Measurements from ENCODE around the gene STAT5A.
"Not testable (repeated sequence)": the region's sequence is repeated elsewhere in the genome, so short reads cannot be mapped to it uniquely, and the experiment has no call there.

Gene STAT5A

DNA sequence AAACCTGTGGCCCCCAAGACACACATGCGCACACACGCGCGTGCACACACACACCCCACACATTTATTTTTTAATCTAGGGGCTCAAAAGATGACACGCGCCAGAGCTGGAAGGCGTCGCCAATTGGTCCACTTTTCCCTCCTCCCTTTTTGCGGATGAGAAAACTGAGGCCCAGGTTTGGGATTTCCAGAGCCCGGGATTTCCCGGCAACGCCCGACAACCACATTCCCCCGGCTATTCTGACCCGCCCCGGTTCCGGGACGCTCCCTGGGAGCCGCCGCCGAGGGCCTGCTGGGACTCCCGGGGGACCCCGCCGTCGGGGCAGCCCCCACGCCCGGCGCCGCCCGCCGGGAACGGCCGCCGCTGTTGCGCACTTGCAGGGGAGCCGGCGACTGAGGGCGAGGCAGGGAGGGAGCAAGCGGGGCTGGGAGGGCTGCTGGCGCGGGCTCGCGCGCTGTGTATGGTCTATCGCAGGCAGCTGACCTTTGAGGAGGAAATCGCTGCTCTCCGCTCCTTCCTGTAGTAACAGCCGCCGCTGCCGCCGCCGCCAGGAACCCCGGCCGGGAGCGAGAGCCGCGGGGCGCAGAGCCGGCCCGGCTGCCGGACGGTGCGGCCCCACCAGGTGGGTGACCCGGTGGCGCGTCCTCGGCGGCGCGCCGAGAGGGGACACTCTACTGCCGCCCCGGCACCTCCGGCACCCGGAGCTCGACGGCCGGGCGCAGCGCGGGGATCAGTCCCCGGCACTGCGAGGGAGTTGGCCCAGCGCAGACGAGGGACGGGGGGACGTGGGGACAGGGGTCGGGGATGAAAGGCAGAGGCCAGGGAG is at the start of gene STAT5A:
TSS of gene STAT5A (plus strand) at position 522 of the 826 bp plus-strand sequence. CDS start 914 bp downstream, outside the sequence.
- DNase-seq = peak; percentile 85

DNA sequence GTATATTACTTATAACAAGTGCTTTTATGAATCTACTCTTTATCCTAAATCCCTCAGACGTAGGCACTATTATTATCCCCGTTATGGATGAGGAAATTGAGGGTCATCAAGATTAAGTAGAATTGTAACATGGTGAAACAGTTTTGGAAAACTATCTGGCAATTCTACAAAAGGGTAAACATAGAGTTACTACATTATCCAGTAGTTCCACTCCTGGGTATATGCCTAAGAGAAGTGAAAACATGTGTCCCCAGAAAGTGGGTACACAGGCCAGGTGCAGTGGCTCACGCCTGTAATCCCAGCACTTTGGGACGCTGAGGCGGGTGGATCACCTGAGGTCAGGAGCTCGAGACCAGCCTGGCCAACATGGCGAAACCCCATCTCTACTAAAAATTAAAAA is 48.7 kb upstream of the STAT5A start:
- DNase-seq = not testable (repeated sequence)

DNA sequence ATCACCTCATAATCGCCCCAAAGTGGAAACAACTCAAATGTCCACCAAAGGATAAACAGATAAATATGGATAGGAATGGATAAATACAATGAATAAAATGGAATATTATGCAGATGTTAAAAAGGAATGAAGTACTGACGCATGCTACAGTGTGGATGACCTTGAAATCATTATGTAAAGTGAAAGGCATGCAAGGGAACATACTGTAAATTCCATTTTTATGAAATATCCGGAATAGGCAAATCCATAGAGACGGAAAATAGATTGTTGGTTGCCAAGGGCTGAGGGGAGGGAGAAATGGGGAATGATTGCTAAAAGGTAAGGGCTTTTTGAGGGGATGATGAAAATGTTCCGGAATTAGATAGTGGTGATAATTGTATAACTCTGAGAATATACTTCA is 48.1 kb upstream of the STAT5A start:
- DNase-seq = no peak

- not testable (repeated sequence) for DNase-seq
These were observed 47.4 kb upstream of the STAT5A start for GRCh38 chr17:42240863-42241262.

GRCh38 chr17:42241871-42242270 is 46.4 kb upstream of the STAT5A start:
- DNase-seq = no peak

- no peak for DNase-seq
These were observed 44.8 kb upstream of the STAT5A start for GRCh38 chr17:42243493-42243982.

DNA sequence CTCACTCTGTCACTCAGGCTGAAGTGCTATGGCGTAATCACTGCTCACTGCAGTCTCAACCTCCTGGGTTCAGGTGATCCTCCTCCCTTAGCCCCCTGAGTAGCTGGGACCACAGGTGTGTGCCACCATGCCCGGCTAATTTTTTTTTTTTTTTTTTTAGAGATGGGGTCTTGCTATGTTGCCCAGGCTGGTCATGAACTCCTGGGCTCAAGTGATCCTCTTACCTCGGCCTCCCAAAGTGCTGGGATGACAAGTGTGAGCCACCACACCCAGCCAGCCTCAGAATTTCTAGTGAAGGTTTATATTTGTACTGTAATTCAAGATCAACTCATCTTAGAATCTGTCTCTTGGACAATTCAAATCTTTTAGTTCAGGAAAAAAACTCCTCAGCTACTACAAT is 44.2 kb upstream of the STAT5A start:
- not testable (repeated sequence) for DNase-seq

DNA sequence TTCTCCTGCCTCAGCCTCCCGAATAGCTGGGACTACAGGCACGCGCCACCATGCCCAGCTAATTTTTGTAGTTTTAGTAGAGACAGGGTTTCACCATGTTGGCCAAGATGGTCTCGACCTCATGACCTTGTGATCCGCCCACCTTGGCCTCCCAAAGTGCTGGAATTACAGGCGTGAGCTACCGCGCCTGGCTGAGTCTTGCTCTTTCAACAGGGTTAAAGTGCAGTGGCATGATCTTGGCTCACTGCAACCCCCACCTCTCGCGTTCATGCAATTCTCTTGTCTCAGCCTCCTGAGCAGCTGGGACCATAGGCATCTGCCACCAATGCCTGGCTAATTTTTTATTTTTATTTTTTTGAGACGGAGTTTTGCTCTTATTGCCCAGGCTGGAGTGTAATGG is 43.1 kb upstream of the STAT5A start:
- DNase-seq = not testable (repeated sequence)

- no peak for DNase-seq
These were observed 41.8 kb upstream of the STAT5A start for GRCh38 chr17:42246515-42246914.

- peak; percentile 31 for DNase-seq
These were observed 40.6 kb upstream of the STAT5A start for GRCh38 chr17:42247734-42248133.

- DNase-seq = peak; percentile 90
These were observed 39.7 kb upstream of the STAT5A start for GRCh38 chr17:42248351-42249179.

GRCh38 chr17:42249681-42250446 is 38.4 kb upstream of the STAT5A start:
- peak; percentile 82 for DNase-seq

DNA sequence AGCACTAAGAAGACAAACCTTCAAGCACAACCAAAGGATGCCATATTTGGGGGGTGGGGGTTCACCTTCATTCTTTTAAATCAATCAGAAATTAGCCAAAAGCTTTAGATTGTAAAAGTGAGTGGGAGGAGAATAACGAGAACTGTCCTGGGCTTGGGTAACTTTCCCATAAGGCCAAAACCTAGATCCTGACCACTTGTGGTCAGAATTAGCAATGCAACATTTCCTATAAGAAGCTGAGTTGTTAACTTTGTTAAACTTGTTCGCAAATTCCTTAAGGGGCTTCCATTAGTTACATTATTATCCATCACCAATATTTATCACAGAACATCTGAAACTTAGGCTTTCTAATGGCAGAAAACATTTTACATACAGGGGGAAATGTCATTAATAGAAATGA is 37.2 kb upstream of the STAT5A start:
- no peak for DNase-seq

GRCh38 chr17:42252597-42253550 is 35.4 kb upstream of the STAT5A start:
- DNase-seq = no peak

DNA sequence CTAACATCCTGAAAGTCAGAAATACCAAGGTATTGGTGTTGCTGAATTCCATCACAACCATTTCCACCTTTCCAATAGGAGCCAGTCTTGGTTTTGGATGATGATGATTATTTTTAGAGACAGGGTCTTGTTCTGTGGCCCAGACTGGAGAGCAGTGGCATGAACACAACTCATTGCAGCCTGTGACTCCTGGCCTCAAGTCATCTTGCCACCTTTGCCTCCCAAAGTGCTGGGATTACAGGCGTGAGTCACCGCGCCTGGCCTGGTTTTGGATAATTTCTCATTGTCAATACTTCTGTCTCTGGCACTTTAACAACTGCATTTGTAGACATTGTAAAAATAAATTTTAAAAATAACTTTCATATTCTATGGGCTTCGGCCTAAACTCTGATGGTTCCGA is 34.7 kb upstream of the STAT5A start:
- DNase-seq = no peak

DNA sequence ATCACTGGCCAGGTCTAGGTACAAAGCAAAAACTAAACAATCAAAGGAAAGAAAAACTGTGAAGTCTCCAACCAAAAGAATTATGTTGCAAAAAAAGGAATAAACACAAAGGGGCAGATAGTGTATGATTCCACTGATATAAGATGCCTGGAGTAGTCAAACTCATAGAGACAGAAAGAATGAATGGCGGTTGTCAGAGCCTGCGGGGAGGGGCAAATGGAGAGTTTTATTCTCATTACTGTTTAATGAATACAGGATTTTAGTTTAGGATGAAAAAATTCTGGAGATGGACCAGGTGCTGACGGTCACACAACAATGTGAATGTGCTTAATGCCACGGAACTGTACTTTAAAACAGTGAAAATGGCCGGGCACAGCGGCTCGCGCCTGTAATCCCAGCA is 32.9 kb upstream of the STAT5A start:
- no peak for DNase-seq

- no peak for DNase-seq
These were observed 28.0 kb upstream of the STAT5A start for GRCh38 chr17:42260318-42260717.

GRCh38 chr17:42264366-42264765 is 23.9 kb upstream of the STAT5A start:
- DNase-seq = not testable (repeated sequence)

GRCh38 chr17:42266462-42266861 is 21.8 kb upstream of the STAT5A start:
- no peak for DNase-seq

- peak; percentile 88 for DNase-seq
These were observed 21.2 kb upstream of the STAT5A start for GRCh38 chr17:42266918-42267766.

- no peak for DNase-seq
These were observed 20.1 kb upstream of the STAT5A start for GRCh38 chr17:42268236-42268635.
